OCI-LY3 (cell line): ENCODE measurements around the gene GPR62.

ENCODE experiments used
- CTCF ChIP-seq: fragments of 200-600, 300-600 bp; sonication (generic); IDR thresholded peaks from 2 replicates; pipeline ENCODE4 v1.5.1; 2014; ENCODE audit warnings: antibody characterized with exemption, low read length, low read depth
- EZH2phosphoT487 ChIP-seq: fragments of 200-600 bp; shearing (Covaris generic); IDR thresholded peaks from 2 replicates; pipeline ENCODE4 v1.6.1; 2018; ENCODE audit warnings: antibody characterized with exemption, mixed run types, low read depth

GRCh38 chr3:51985063-51985462 is 29.9 kb downstream of the GPR62 start:
- TF ChIP-seq CTCF, result no peak
- no peak for TF ChIP-seq EZH2phosphoT487
